Keratinocyte (primary cell): Measurements from ENCODE around the gene RNASEH1. TPM values are rescaled to one million over a fixed set of nuclear protein-coding genes. Genes with fewer than 3 reads are reported as not detected.
"Not testable (repeated sequence)": the region's sequence is repeated elsewhere in the genome, so short reads cannot be mapped to it uniquely, and the experiment has no call there.

ENCODE experiments used
- DNase-seq: peaks from one replicate; pipeline ENCODE4 v3.0.0-alpha.2; 2011; ENCODE audit warnings: low read depth, missing footprints, low spot score
- FAIRE-seq: peaks from 2 replicates; lab custom pipeline; 2011; peaks lifted over from hg19 to GRCh38; lab: Jason Lieb, UNC
- H2AFZ ChIP-seq: 2 replicates; pipeline ENCODE4 v1.6.0; 2012; ENCODE audit warnings: low read length, control low read depth, inconsistent platforms; ENCODE audit not compliant: control insufficient read depth
- H3K27ac ChIP-seq: 2 replicates; pipeline ENCODE4 v1.5.1; 2011; ENCODE audit warnings: low read length; ENCODE audit not compliant: control insufficient read depth, insufficient read depth
- H3K27me3 ChIP-seq: 3 replicates; pipeline ENCODE4 v1.6.0; 2011; ENCODE audit warnings: low read length; ENCODE audit not compliant: control insufficient read depth, insufficient read depth; ENCODE audit errors: extremely low read depth
- H3K36me3 ChIP-seq, 2 experiments: 2 replicates in 1 of 2; 3 replicates in 1 of 2; pipeline ENCODE4 v1.5.1; 2011; ENCODE audit warnings: low read length in 2 of 2, mild to moderate bottlenecking in 1 of 2; ENCODE audit not compliant: control insufficient read depth in 2 of 2, insufficient read depth in 2 of 2; ENCODE audit errors: extremely low read depth in 1 of 2
- H3K4me1 ChIP-seq: 3 replicates; pipeline ENCODE4 v1.5.1; 2011; ENCODE audit warnings: low read length; ENCODE audit not compliant: control insufficient read depth, insufficient read depth; ENCODE audit errors: extremely low read depth
- H3K4me2 ChIP-seq: 3 replicates; pipeline ENCODE4 v1.6.0; 2011; ENCODE audit warnings: low read depth, low read length; ENCODE audit not compliant: control insufficient read depth, insufficient read depth; ENCODE audit errors: extremely low read depth
- H3K4me3 ChIP-seq, 3 experiments: fragments of 200-600 bp in 1 of 3; sonication (generic) in 1 of 3; 2 replicates in 2 of 3; 3 replicates in 1 of 3; pipeline ENCODE4 v1.5.1; 2011 to 2016; ENCODE audit warnings: low read length in 3 of 3, mild to moderate bottlenecking in 3 of 3, control low read depth in 2 of 3, inconsistent platforms in 1 of 3, low read depth in 1 of 3, mixed read lengths in 1 of 3, mixed run types in 1 of 3, moderate library complexity in 1 of 3; ENCODE audit not compliant: control insufficient read depth in 2 of 3, insufficient read depth in 2 of 3; ENCODE audit errors: extremely low read depth in 1 of 3
- H3K79me2 ChIP-seq: 2 replicates; pipeline ENCODE4 v1.6.0; 2012; ENCODE audit warnings: low read length; ENCODE audit not compliant: control insufficient read depth, insufficient read depth
- H3K9ac ChIP-seq: 3 replicates; pipeline ENCODE4 v1.6.0; 2011; ENCODE audit warnings: low read length; ENCODE audit not compliant: control insufficient read depth, insufficient read depth; ENCODE audit errors: extremely low read depth
- H3K9me1 ChIP-seq: 3 replicates; pipeline ENCODE4 v1.6.0; 2011; ENCODE audit warnings: low read length; ENCODE audit not compliant: control insufficient read depth, insufficient read depth; ENCODE audit errors: extremely low read depth
- H3K9me3 ChIP-seq: 2 replicates; pipeline ENCODE4 v1.5.1; 2012; ENCODE audit warnings: low read depth, low read length; ENCODE audit not compliant: control insufficient read depth
- H4K20me1 ChIP-seq: 3 replicates; pipeline ENCODE4 v1.6.0; 2011; ENCODE audit warnings: low read length; ENCODE audit not compliant: control insufficient read depth, insufficient read depth; ENCODE audit errors: extremely low read depth
- CTCF ChIP-seq, 3 experiments: IDR thresholded peaks in 1 of 3; conservative IDR thresholded peaks in 1 of 3; optimal IDR thresholded peaks in 1 of 3; 2 replicates in 2 of 3; 3 replicates in 1 of 3; pipeline versions ENCODE3 to v1.5.1; 2011; ENCODE audit warnings: low read length in 3 of 3, mild to moderate bottlenecking in 3 of 3, moderate library complexity in 2 of 3, control low read depth in 1 of 3, inconsistent platforms in 1 of 3; ENCODE audit not compliant: insufficient read depth in 2 of 3; ENCODE audit errors: extremely low read depth in 1 of 3
- EZH2 ChIP-seq: IDR thresholded peaks from one replicate; pipeline ENCODE4 v1.6.1; 2012; ENCODE audit warnings: inconsistent platforms, mild to moderate bottlenecking, low read length, moderate library complexity
- dilution Hi-C: fragments of 300-500 bp; cut with MboI; formaldehyde crosslinking; loops from one replicate; pipeline ENCODE4 v1.7.0; 2020; ENCODE audit warnings: low sequenced_read_pairs; ENCODE audit not compliant: extremely low pct_ligation_motif_present
- polyA plus RNA-seq, 5 experiments: library from polyadenylated mRNA; depleted of rRNA in 3 of 5; stranded (reverse) in 3 of 5; stranded (forward) in 1 of 5; unstranded in 1 of 5; fragments of >200 nt; gene quantifications; 1 replicate in 1 of 5; 2 replicates in 3 of 5; 3 replicates in 1 of 5; pipeline versions ENCODE4 v1.2.1 to v1.2.3, GENCODE V29; 2011 to 2012; ENCODE audit warnings: missing spikeins in 2 of 5, low read depth in 1 of 5, low replicate concordance in 1 of 5

RNASEH1 gene
- polyA plus RNA-seq, 1 donor (not counting 4 experiments of a cell fraction or from before 2014, with no cell fraction given) = 15.3 TPM

GRCh38 chr2:3580449-3580848 lies 22.3 kb upstream of the RNASEH1 start:
- H3K4me1 ChIP-seq = peaks cover 30% of the 10 kb centered on the region
- H4K20me1 ChIP-seq = peaks cover 26% of the 10 kb centered on the region

GRCh38 chr2:3578987-3579386 lies 20.9 kb upstream of the RNASEH1 start:
- dilution Hi-C loops = no loop called here
- DNase-seq (no peak), FAIRE-seq (no peak)
- Histone ChIP-seq H3K4me3 (peak overlapping the region in 1 of 3 experiments; percentile 56), H3K9me3 (no peaks in the 10 kb centered on the region), H3K27me3 (no peaks in the 10 kb centered on the region), H3K36me3 (peaks cover 13 to 58% of the 10 kb centered on the region in 2 experiments), H3K79me2 (peaks cover 57% of the 10 kb centered on the region), H2AFZ (no peak overlapping the region), H3K27ac (peak overlapping the region; percentile 39), H3K9me1 (peaks cover 2% of the 10 kb centered on the region), H4K20me1 (peaks cover 26% of the 10 kb centered on the region), H3K4me1 (peaks cover 30% of the 10 kb centered on the region), H3K9ac (no peak overlapping the region), H3K4me2 (peak overlapping the region; percentile 55)
- no peak for TF ChIP-seq CTCF (optimal IDR thresholded peaks at IDR 0.05 in 1 of 3, IDR thresholded peaks at IDR 0.05 in 1 of 3, conservative IDR thresholded peaks at IDR 0.05 in 1 of 3; ENCODE audit: extremely low read depth in 1 of 3, insufficient read depth in 2 of 3, low read length in 3 of 3)
- TF ChIP-seq EZH2 = no peak

More at GRCh38 chr2:3580449-3580848, 22.3 kb upstream of the RNASEH1 start:
- Histone ChIP-seq H3K36me3 (peaks cover 14 to 62% of the 10 kb centered on the region in 2 experiments), H3K9me1 (peaks cover 2% of the 10 kb centered on the region), H3K79me2 (peaks cover 54% of the 10 kb centered on the region), H3K9ac (no peak overlapping the region), H3K27ac (no peak overlapping the region), H3K27me3 (no peaks in the 10 kb centered on the region), H3K4me2 (no peak overlapping the region), H3K9me3 (no peaks in the 10 kb centered on the region), H3K4me3 (no peak overlapping the region), H2AFZ (no peak overlapping the region)
- no peak for TF ChIP-seq EZH2
- no peak for TF ChIP-seq CTCF (optimal IDR thresholded peaks at IDR 0.05 in 1 of 3, IDR thresholded peaks at IDR 0.05 in 1 of 3, conservative IDR thresholded peaks at IDR 0.05 in 1 of 3; ENCODE audit: extremely low read depth in 1 of 3, insufficient read depth in 2 of 3, low read length in 3 of 3)
- dilution Hi-C loops = no loop called here
- DNase-seq (no peak), FAIRE-seq (no peak)

- Histone ChIP-seq H3K9ac (peak overlapping the region; percentile 85), H3K27ac (peak overlapping the region; percentile 67), H3K79me2 (peaks cover 54% of the 10 kb centered on the region), H3K4me1 (peaks cover 33% of the 10 kb centered on the region), H4K20me1 (peaks cover 21% of the 10 kb centered on the region), H3K4me2 (peak overlapping the region; percentile 92), H3K36me3 (peaks cover 11 to 47% of the 10 kb centered on the region in 2 experiments), H3K4me3 (peak overlapping the region; percentile 73 to 91 (median 79))
- H3K9me3 ChIP-seq, H3K27me3 ChIP-seq, H3K9me1 ChIP-seq, dilution Hi-C loops, FAIRE-seq, DNase-seq, H2AFZ ChIP-seq: not testable (repeated sequence)
These were observed 18.1 kb upstream of the RNASEH1 start for GRCh38 chr2:3576263-3576630.
